RPMI8226 (cell line): ENCODE data around the gene CLDN4.
"Not testable (repeated sequence)": the region's sequence is repeated elsewhere in the genome, so short reads cannot be mapped to it uniquely, and the experiment has no call there.

Source experiments
- DNase-seq: peaks from one replicate; pipeline ENCODE4 v3.0.0-alpha.2; 2015

Gene CLDN4, protein sequence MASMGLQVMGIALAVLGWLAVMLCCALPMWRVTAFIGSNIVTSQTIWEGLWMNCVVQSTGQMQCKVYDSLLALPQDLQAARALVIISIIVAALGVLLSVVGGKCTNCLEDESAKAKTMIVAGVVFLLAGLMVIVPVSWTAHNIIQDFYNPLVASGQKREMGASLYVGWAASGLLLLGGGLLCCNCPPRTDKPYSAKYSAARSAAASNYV

DNA sequence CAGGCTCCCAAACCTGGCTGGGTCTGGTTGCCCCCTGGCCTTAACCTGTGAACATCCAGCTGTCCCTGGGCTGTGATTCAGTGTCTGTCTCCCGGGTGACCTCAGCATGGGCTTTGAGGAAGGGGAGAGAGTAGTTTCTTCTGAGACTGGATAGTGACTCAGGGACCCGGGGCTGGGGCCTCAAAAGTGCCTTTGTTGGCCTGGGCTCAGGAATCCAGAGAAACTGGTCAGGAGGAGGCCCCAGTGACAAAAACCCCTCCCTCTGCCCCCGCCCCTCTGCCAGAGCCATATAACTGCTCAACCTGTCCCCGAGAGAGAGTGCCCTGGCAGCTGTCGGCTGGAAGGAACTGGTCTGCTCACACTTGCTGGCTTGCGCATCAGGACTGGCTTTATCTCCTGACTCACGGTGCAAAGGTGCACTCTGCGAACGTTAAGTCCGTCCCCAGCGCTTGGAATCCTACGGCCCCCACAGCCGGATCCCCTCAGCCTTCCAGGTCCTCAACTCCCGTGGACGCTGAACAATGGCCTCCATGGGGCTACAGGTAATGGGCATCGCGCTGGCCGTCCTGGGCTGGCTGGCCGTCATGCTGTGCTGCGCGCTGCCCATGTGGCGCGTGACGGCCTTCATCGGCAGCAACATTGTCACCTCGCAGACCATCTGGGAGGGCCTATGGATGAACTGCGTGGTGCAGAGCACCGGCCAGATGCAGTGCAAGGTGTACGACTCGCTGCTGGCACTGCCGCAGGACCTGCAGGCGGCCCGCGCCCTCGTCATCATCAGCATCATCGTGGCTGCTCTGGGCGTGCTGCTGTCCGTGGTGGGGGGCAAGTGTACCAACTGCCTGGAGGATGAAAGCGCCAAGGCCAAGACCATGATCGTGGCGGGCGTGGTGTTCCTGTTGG lies at the start of gene CLDN4:
Gene CLDN4, plus strand, starts transcription at position 316 of the 903 bp plus-strand sequence. Its CDS starts 206 bp downstream, at position 522.
- no peak for DNase-seq

DNA sequence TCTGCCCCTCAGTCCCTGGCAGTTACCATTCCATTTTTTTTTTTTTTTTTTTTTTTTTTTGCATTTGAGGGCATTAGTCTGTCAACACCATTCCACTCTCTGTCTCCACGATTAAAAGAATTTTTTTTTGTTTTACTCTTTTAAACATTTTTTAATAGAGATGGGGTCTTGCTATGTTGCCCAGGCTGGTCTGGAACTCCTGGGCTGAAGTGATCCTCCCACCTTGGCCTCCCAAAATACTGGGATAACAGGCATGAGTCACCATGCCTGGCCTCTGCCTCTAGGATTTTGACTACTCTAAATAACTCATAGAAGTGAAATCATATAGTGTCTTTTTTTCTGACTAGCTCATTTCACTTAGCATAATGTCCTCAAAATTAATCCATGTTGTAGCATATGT lies 44.2 kb upstream of the CLDN4 start:
- no peak for DNase-seq

DNA sequence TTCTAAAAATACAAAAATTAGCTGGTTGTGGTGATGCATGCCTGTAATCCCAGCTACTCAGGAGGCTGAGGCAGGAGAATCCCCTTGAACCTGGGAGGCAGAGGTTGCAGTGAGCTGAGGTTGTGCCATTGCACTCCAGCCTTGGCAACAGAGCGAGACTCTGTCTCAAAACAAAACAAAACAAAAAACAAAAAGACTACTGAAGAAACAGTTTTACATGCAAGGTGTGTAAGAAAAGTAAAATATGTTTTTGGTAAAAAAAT lies 43.1 kb upstream of the CLDN4 start:
- not testable (repeated sequence) for DNase-seq

DNA sequence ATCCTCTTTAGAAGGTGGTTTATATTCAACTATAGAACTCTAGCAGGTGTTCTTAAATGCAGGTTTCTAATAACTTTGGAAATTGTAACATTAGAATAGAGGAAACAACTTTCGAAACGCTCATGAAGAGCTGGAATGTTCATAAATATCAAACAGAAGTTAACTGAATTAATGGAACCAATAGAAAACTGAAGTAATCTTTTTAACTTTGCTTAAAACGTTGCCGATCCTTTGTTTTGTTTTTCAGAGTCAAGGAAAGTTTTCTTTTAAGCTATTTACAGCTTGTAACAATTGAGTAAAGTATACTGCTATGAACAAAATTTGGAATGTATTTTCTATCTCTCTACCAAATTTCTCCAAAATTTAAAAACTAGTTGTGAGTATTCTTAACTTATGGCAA lies 41.7 kb upstream of the CLDN4 start:
- DNase-seq: no peak

DNA sequence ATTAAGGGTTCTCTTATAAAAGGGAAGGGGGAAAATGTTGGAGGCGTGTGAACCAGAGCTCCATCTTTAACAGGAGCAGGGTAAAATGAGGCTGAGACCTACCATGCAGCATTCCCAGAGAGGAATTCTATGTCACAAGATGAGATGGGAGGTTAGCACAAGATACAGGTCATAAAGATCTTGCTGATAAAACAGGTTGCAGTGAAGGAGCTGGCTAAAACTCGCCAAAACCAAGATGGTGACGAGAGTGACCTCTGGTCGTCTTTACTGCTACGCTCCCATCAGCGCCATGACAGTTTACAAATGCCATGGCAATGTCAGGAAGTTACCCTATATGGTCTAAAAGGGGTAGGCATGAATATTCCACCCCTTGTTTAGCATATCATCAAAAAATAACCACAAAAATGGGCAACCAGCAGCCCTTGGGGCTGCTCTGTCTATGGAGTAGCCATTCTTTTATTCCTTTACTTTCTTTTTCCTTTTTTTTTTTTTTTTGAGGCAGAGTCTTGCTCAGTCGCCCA lies 39.6 kb upstream of the CLDN4 start:
- DNase-seq: not testable (repeated sequence)

DNA sequence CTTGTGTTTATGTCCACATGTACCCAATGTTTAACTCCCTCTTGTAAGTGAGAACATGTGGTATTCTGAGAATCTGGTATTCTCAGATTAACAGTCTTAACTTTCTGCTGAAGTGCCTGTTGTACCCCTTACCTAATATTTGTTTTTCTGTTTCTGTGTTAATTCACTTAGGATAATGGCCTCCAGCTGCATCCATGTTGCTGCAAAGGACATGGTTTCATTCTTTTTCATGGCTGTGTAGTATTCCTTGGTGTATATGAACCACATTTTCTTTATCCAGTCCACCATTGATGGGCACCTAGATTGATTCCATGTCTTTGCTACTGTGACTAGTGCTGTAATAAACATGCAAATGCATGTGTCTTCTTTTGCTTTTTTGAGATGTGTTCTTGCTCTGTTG lies 35.6 kb upstream of the CLDN4 start:
- not testable (repeated sequence) for DNase-seq

DNA sequence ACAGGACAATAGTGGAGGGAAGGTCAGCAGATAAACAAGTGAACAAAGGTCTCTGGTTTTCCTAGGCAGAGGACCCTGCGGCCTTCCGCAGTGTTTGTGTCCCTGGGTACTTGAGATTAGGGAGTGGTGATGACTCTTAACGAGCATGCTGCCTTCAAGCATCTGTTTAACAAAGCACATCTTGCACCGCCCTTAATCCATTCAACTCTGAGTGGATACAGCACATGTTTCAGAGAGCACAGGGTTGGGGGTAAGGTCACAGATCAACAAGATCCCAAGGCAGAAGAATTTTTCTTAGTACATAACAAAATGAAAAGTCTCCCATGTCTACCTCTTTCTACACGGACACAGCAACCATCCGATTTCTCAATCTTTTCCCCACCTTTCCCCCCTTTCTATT lies 34.1 kb upstream of the CLDN4 start:
- not testable (repeated sequence) for DNase-seq

DNA sequence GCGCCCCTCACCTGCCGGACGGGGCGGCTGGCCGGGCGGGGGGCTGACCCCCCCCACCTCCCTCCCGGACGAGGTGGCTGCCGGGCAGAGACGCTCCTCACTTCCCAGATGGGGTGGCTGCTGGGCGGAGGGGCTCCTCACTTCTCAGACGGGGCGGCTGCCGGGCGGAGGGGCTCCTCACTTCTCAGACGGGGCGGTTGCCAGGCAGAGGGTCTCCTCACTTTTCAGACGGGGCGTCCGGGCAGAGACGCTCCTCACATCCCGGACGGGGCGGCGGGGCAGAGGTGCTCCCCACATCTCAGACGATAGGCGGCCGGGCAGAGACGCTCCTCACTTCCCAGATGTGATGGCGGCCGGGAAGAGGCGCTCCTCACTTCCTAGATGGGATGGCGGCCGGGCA lies 33.6 kb upstream of the CLDN4 start:
- not testable (repeated sequence) for DNase-seq

DNA sequence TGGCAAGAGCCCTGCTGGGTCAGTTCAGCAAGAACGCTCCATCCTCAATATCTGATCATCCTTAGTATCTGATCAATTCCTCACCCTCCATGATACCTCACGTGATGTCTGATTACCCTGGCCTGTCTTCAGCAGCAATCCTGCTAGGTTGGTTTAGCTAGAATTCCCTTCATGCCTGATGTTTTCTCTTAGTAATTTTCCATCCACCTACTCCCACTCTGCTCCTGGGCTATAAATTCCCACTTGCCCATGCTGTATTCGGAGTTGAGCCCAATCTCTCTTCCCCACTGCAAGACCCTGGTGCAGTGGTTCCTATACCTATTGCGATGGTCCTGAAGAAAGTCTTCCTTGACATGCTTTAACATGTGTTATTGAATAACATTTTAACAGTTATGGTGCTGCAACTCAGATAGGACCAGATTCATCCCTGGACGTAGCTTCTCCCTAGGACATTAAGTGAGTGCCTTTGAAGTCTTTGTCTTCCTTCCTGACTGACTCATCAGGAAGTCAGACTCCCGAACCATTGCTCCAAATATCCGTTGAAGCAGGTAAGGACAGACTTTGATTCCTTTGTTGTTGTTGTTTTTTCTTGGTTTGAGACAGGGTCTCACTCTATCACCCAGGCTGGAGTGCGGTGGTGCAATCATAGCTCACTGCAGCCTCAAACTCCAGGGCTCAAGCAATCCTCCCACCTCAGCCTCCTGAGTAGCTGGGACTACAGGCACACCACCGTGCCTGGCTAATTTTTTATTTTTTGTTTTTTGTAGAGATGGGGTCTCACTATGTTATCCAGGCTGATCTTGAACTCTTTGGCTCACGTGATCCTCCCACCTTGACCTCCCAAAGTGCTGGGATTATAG lies 31.3 kb upstream of the CLDN4 start:
- DNase-seq: no peak

DNA sequence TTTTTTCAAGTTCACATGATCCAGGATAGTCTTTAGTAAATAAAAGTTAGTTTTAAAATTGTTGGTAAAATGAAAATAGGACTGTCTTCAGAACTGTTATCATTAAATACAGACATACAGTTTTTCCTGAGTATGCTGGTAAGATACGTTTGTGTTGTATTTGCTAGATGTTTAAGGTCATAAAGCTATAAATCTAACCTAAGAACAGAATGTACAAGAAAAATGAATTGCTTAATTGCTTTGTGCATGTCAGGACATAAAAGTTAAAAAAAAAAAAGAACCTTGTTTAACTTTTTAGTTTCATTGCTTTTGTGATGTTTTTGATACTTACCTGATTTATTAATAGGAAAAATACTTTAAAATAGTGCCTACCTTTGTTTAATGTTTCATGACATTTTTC lies 29.2 kb upstream of the CLDN4 start:
- no peak for DNase-seq

DNA sequence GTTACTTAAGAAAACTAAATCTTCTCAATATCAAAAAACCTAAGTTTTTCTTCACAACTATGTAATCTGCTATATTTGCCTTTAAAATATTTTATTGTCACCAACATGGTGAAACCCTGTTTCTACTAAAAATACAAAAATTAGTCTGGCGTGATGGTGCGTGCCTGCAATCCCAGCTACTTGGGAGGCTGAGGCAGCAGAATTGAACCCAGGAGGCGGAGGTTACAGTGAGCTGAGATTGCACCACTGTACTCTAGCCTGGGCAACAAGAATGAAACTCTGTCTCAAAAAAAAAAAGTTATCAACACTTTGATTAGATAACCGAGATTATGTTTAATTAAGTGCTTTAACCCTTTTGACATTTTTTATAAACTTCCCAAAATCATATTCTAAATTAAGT lies 28.3 kb upstream of the CLDN4 start:
- DNase-seq: no peak

DNA sequence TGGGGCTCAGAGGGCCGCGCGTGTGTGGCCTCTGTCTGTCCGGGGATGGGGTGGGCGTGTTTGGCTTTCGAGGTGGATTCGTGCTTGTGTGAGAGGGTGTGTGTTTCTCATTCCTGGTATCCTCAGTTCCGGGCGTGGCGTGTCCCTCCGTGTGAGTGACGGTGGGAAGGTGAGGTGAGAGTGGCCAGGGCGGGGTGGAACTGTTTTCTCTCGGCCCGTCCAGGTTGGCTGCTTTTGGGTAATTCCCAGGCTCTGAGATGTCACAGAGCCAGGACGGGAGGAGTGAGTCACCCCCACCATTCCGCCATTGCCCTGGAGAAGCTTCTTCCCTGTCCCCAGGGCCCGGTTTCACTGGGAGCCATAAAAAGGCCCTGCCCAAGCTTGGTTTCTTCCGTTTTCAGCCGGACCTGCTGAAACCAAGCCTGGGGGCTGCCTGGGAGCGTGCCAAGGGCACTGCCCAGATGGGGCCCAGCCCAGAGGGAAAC lies 21.3 kb upstream of the CLDN4 start:
- no peak for DNase-seq

DNA sequence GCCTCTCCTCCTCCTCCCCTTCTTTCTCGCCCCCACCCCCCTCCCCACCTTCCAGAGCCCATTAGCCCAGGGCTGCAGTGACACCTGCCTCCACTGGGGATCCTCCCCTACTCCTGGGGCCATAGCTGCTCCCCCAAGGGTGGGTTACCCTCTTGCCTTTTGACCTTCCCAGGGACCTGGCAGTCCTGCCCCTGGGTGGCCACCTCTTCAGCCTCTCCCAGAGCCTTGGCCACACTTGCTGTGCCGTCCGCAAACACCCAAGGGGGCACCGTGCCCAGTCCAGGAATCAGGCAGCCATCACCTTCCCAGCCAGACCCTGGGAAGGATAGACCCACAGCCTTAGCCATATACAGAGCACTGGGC lies 19.8 kb upstream of the CLDN4 start:
- no peak for DNase-seq

DNA sequence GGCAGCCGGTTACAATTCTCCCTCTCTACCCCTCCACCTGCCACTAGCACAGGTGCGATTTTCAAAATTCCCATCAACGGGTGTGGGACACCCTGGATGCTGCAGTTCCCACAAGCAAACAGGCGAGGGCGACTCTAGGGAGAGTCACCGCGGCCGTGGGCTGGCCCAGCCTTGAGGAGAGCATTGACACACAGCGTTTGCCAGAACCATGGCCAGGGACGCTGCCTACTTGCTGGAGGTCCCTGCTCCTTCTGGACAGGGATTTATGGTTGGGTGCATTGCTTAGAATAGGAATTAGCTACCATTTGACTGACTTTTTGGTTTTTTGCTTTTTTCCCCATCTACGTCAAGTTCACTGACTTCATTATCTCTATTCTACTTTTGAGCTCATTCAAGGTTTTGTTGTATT lies 19.0 kb upstream of the CLDN4 start:
- DNase-seq: peak; percentile 83

DNA sequence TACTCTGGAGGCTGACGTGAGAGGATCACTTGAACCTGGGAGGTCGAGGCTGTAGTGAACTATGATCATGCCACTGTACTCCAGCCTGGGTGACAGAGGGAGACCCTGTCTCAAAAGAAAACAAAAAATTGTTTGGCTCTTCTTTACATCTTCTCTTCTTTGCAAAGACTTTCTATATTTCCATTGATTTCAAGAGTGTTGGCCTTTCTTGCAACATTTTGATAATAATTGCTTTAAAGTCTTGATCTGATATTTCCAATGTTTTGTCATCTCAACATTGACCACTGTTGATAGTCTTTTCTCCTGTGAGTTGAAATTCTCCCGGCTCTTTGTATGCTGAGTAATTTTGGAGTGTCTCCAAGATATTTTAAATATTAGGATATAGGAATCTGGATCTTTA lies 17.8 kb upstream of the CLDN4 start:
- DNase-seq: no peak

DNA sequence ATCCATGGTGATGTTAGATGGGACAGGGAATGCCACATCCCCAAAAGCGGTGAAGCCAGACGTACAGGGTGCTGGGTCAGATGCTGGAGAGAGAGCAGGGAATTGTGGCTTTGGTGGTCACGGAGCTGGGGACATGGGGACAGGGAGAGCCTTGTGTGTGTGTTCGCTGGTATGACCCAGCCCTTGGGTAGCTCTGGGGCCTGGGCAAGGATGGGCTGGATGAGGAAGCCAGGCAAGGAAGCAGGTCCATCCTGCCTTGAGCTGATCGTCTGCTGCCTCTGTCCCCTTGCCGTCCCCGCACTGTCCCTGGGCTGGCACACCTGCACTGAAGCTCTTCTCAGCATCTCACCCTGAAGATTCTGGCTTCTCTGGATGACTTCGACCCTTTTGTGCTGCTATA lies 15.4 kb upstream of the CLDN4 start:
- DNase-seq: no peak

DNA sequence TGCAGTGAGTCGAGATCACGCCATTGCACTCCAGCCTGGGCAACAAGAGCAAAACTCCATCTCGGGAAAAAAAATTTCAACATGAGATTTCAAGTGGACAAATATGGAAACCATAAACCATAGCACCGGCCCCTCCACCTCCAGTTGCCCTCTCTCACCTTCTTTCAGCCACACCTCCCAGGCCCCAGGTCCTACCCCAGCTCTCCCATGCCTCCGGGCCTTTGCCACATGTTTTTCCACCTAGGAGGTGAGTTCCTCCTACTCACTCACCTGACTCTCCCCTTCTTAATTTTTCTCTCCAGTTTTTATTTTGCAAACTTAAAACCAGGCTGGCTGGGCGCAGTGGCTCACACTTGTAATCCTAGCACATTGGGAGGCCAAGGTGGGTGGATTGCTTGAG lies 13.7 kb upstream of the CLDN4 start:
- no peak for DNase-seq

DNA sequence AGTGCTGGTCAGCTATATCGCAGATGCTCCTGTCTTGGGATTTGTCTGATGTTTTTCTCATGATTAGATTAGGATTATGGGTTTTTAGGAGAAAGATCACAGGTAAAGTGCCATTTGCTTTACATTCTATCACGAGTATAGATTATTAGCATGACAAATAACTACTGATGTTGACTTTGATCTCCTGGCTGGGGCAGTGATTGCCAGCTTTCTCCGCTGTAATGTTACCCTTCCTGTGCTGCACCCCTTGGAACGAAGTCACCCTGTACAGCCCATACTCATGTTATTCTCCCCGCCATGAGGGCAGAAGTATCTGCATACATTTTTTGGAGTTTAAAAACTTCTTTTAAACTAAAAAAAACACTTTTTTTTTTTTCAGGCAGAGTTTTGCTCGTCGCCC lies 10.8 kb upstream of the CLDN4 start:
- no peak for DNase-seq

DNA sequence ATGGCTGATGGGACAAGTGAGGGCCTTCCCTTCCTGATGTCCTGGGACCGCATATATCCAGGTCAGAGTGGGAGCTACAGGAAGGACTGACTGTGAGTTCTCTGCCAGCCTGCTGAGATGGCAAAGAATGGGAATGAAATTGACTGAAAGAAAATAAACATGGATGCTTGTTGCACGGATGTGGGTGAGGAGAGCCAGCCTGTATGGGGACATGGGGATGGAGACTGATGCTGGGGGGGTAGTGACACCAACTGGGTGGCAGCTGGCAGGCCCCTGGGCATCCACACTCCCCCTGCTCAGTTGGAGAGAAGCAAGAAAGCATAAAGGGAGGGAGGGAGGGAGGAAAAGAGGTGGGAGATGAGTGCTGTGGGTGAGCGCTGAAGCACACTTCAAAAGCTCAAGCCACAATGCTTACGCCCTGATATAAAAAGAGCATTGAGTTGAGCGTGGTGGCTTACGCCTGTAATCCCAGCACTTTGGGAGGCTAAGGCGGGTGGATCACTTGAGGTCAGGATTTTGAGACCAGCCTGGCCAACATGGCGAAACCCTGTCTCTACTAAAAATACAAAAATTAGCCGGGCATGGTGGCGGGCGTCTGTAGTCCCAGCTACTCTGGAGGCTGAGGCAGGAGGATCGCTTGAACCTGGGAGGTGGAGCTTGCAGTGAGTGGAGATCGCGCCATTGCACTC lies 9.1 kb upstream of the CLDN4 start:
- not testable (repeated sequence) for DNase-seq

DNA sequence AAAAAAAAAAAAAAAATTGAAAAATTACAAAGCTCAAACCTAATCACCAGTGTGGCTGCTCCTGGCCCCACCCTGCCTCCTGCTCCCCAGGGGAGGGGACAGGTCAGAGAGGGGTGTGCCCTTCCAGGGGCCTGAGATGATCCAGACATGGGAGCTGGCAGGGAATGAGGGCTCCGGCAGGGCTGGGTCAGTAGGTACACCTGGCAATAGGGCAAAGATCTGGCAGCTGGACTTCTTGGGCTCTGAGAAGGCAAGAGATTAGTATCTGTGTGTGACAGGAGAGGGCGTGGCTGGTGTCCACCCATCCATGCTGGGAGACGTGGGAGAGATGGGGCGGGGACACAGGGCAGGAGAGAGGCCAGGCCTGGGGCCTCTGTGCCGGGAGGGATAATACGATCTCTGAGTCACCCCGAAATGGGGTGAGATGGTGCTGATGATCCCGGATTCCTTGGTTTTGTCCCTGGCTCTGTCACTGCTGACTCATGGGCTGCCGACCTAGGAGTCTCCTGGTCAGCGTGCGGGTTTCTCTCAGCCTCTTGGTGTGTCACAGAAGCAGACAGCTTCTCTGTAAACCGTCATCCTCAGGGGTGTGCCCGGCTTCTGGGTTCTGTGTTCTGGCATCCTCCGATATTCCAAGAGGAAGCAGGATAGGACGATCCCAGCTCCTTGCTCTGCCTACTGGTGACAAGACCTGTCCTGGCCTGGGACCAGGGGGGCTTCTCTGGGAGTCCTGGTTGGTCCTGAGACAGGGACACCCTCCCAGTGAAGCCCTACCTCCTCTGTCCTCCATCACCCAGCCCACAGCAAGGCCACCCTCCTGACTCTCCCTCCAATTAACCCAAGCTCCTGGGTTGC lies 8.2 kb upstream of the CLDN4 start:
- no peak for DNase-seq

DNA sequence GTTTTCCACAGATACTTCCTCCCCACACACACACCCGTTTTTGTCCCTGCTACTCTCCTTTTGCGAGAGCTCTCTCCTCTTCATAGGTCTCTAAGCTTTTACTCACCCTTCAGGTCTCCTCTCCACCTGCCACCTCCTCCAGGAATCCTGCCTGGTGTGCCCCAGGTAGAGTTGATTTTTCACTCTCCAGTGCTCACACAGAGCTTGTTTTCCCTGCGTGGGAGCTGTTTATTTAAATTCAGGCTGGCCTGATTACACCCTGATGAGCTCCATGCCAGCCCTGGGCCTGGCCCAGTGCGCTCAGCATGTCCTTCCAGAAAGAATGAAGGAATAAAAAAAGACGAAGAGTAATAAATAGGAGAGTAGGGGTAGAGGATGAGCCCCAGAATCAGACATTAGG lies 7.5 kb upstream of the CLDN4 start:
- no peak for DNase-seq
